Measurements from ENCODE around the gene NPLOC4. TPM values are rescaled to one million over a fixed set of nuclear protein-coding genes. Genes with fewer than 3 reads are reported as not detected.

The NPLOC4 gene
- total and polyA plus RNA-seq, 8 donors = 24.0 to 284 (median 54.8) TPM

DNA sequence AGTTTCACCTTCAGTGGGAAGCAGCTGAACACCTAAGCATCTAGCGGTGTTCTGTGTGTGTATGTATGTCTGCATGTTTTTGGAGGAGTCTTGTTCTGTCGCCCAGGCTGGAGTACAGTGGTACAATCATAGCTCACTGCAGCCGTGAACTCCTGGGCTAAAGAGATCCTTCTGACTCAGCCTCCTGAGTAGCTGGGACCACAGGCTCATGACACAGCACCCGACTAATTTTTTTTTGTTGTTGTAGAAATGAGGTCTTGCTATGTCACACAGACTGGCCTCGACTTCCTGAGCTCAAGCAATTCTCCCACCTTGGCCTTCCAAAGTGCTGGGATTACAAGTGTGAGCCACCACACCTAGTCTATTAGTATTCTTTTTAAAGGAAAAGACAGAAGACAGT, 54.6 kb downstream of the NPLOC4 start:
- intact Hi-C loops (cut with DNase I; ENCODE audit: low total_unique reads) = no loop called here
- no peak for DNase-seq
- TF ChIP-seq, protein P1, sequence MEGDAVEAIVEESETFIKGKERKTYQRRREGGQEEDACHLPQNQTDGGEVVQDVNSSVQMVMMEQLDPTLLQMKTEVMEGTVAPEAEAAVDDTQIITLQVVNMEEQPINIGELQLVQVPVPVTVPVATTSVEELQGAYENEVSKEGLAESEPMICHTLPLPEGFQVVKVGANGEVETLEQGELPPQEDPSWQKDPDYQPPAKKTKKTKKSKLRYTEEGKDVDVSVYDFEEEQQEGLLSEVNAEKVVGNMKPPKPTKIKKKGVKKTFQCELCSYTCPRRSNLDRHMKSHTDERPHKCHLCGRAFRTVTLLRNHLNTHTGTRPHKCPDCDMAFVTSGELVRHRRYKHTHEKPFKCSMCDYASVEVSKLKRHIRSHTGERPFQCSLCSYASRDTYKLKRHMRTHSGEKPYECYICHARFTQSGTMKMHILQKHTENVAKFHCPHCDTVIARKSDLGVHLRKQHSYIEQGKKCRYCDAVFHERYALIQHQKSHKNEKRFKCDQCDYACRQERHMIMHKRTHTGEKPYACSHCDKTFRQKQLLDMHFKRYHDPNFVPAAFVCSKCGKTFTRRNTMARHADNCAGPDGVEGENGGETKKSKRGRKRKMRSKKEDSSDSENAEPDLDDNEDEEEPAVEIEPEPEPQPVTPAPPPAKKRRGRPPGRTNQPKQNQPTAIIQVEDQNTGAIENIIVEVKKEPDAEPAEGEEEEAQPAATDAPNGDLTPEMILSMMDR (IDR thresholded peaks at IDR 0.05) = no peak
- no peak for TF ChIP-seq POLR2A (IDR thresholded peaks at IDR 0.05)
- no peaks in the 10 kb centered on the region for H3K27me3 ChIP-seq
- no peak overlapping the region for H3K27ac ChIP-seq
- 84 to 94% (median 92%) methylated on average over 5 of the region's 5 CpGs for WGBS, 5 donors
- H3K4me1 ChIP-seq = peaks cover 8 to 11% (median 9%) of the 10 kb centered on the region in 4 donors
- no peak overlapping the region for H3K4me3 ChIP-seq
- H3K36me3 ChIP-seq = peaks cover 59 to 96% (median 92%) of the 10 kb centered on the region in 4 donors
- H3K9me3 ChIP-seq = no peaks in the 10 kb centered on the region

DNA sequence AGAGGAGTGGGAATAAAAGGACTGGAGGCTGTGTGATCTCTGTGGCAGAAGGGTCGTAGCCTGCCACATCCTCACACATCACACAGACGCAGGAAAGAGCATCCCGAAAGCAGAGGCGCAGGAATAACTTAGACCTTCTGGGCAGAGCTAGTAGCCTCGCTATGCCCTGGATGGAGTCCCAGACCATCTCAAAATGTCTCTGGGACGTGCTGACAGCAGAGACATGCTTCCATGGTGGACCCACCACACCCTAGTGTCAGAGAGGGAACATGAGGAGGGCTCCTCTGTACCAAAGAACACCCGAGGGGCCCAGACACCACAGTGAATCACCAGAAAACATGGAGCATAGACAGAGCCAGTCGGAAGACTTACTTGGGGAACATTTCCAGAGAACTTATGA, 55.2 kb downstream of the NPLOC4 start:
- WGBS, 5 donors = 89 to 94% (median 91%) methylated on average over 8 of the region's 8 CpGs
- no peak for DNase-seq

DNA sequence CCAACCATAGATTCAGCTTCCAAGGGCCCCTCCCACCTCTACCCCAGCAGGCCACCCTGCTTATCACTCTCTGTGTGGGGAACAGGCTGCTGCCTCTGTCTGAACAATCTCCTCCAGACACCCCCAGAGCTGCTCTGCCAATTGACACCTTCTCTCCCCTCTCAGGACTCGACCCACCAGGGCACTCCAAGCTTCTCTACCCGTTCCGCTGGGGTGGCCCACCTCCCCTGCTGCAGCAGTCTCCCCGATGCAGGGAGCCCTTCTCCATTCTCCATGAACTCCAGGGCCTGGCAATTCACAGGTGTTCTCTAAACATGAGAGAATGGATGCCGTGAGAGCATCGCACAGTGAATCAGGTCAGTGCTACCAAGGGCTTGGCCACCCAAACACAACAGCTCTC, 56.4 kb downstream of the NPLOC4 start:
- intact Hi-C loops (cut with DNase I; ENCODE audit: low total_unique reads) = no loop called here

More for the DNA sequence above, 55.2 kb downstream of the NPLOC4 start:
- TF ChIP-seq POLR2AphosphoS5 (IDR thresholded peaks at IDR 0.05) (no peak), EP300 (IDR thresholded peaks at IDR 0.05) (no peak), POLR2A (IDR thresholded peaks at IDR 0.05) (no peak)
- TF ChIP-seq, protein P1 (IDR thresholded peaks at IDR 0.05) = no peak
- intact Hi-C loops (cut with DNase I; ENCODE audit: low total_unique reads) = no loop called here
- Histone ChIP-seq H3K27me3 (no peaks in the 10 kb centered on the region), H3K36me3 (peaks cover 54 to 90% (median 86%) of the 10 kb centered on the region in 4 donors), H3K9me3 (no peaks in the 10 kb centered on the region), H3K4me3 (no peak overlapping the region), H3K27ac (no peak overlapping the region), H3K4me1 (peaks cover 13 to 16% (median 14%) of the 10 kb centered on the region in 4 donors)

DNA sequence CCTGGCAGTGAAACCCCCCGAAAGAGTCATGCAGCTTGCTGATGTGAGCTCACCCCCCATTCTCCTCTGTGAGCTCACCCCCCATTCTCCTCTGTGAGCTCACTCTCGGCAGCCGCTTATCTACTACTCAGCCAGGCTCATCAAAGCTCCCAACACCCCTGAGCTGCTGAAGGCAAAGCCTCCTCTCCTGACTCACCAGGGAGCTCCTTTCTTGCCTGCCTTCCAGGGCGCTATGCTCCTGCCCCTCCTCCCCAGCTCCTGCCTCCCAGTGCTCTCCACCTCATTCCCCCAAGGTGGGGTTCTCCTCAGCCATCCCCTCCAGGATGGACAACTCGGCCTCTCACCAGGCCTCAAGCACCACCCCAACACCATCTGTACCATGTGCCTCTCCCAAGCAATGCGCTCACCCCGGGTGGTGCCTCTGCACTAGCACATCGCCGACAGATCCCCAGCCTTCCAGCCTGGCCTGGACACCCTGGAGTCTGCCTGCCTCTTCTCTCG, 57.0 kb downstream of the NPLOC4 start:
- no peaks in the 10 kb centered on the region for H3K27me3 ChIP-seq
- no peak overlapping the region for H3K27ac ChIP-seq
- no peak for DNase-seq
- no peak for TF ChIP-seq EP300 (IDR thresholded peaks at IDR 0.05)
- TF ChIP-seq, protein P1 (IDR thresholded peaks at IDR 0.05) = no peak
- TF ChIP-seq POLR2AphosphoS5 (IDR thresholded peaks at IDR 0.05) = no peak
- no peak for TF ChIP-seq POLR2A (IDR thresholded peaks at IDR 0.05)
- no peaks in the 10 kb centered on the region for H3K9me3 ChIP-seq
- WGBS, 5 donors = 91 to 97% (median 93%) methylated on average over 10 of the region's 10 CpGs
- intact Hi-C loops (cut with DNase I; ENCODE audit: low total_unique reads) = no loop called here
- no peak overlapping the region for H3K4me3 ChIP-seq
- H3K4me1 ChIP-seq = peaks cover 25 to 35% (median 30%) of the 10 kb centered on the region in 4 donors
- H3K36me3 ChIP-seq = peaks cover 42 to 81% (median 79%) of the 10 kb centered on the region in 4 donors

More for the DNA sequence above, 56.4 kb downstream of the NPLOC4 start:
- Histone ChIP-seq H3K4me1 (peaks cover 25 to 29% (median 27%) of the 10 kb centered on the region in 4 donors), H3K27ac (no peak overlapping the region), H3K36me3 (peaks cover 46 to 81% (median 79%) of the 10 kb centered on the region in 4 donors), H3K4me3 (no peak overlapping the region), H3K9me3 (no peaks in the 10 kb centered on the region), H3K27me3 (no peaks in the 10 kb centered on the region)
- no peak for DNase-seq
- WGBS, 5 donors = 91 to 98% (median 96%) methylated on average over 6 of the region's 6 CpGs
- TF ChIP-seq POLR2AphosphoS5 (IDR thresholded peaks at IDR 0.05) (no peak), EP300 (IDR thresholded peaks at IDR 0.05) (no peak), POLR2A (IDR thresholded peaks at IDR 0.05) (no peak)
- TF ChIP-seq, protein P1 (IDR thresholded peaks at IDR 0.05) = no peak

Measured in stomach (tissue), 9 donors.